GM12874 (cell line): ENCODE measurements around the gene NEURL1.

Experiments
- CTCF ChIP-seq: IDR thresholded peaks from 2 replicates; pipeline ENCODE4 v1.5.1; 2011; ENCODE audit warnings: low read depth, mild to moderate bottlenecking, control low read depth, low read length, moderate library complexity; ENCODE audit not compliant: insufficient read depth

NEURL1 gene

GRCh38 chr10:103630156-103630555 lies 136.7 kb downstream of the NEURL1 start:
- no peak for TF ChIP-seq CTCF

DNA sequence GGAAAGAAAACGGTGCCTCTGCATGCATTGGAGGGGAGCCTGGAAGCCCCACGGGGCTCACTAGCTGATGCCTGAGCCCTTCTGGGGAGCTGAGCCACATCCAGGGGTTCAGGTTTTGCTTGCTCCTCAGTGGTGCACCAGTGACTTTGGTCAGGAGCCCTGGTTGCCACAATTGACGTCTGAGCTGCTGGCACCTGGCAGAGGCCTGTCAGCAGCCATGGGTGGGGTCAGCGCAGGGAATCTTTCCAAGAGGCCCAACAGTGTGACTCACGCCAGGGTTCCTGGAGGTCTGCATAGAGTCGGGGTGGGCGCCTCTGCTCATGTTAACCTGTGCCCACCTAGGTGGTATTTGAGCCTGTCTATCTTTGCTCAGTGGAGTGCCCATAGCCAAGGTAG lies 138.7 kb downstream of the NEURL1 start:
- no peak for TF ChIP-seq CTCF

DNA sequence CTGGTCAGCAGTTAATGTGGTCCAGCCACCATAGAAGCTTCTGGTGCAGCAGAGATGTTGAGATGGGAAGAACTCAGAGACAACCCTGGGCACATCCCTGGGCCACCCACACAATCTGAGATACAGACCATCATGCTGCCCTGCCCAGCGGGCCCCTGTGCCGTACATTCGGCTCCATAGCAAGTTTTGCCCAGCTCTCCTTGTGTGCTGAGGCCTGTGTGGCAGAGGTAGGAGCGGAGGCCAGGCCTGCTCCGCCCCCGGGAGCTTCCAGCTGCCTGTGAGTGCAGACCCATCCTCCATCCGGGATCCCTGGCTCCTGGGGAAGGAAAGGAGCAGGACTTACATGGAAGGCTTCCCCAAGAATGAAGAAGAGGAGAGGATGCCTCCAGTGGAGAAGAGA lies 140.3 kb downstream of the NEURL1 start:
- no peak for TF ChIP-seq CTCF

DNA sequence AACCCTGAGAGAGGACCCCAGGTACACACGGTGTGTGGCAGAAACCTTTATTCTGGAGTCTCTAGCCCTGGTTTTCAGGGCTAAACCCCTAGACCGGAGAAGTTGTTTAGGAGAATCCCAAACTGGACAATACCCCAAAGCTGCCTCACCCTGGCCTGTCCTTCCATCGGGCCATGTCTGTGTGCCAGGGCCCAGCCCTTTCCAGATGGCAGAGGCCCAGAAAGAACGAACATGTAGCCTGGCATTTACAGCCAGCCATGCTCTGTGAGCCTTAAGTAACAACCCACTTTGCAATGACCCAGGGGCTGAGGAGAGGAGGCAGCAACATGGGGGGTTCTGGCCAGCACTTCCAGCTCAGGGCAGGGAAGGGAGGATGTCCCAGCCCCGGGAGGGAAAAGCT lies 142.1 kb downstream of the NEURL1 start:
- TF ChIP-seq CTCF, result no peak

DNA sequence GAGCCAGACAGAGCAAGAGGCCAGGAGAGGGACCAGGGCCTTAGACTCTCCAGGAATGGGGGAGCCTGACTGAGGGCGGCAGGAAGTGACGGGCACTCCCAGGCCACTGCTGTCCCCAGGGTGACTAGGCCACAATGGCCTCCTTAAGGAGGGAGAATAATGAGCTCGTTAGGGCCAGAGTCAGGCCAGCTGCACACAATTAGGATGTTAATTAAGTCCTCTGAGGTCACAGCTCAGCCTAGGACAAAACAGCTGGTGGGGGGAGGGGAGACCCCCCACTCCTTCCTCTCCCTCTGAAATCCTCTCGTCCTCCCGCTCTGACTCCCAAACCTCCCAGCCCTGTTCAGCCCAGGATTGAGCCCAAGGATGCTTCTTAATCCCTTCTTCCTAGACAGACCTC lies 143.0 kb downstream of the NEURL1 start:
- no peak for TF ChIP-seq CTCF

DNA sequence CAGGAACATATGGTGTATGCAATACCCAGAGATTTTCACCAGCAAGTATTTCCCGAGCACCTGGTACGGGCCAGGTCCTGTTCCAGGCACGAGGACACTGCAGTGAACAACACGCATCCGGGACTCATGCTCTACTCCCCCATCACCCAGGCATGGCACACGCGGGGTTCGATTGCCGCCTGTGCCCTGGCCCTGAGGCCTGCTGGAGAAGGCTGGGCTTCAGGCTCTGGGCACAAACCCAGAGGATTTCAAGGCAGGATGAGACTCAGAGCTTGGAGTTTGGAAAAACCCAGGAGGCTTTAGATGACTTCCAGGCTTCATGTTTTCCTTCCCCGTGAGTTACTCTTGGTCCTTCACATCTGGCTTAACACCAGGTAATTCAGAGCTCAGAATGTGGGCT lies 143.5 kb downstream of the NEURL1 start:
- no peak for TF ChIP-seq CTCF

- no peak for TF ChIP-seq CTCF
Measured at GRCh38 chr10:103637927-103638557, 144.5 kb downstream of the NEURL1 start.
